Vagina (tissue), 2 donors: Measurements from ENCODE around the gene PLEKHG2.

ENCODE experiments used
- POLR2A ChIP-seq, 2 donors: fragments of 450-650 bp; IDR thresholded peaks; one replicate each; pipeline ENCODE4 v1.6.1; 2017; ENCODE audit warnings: antibody characterized with exemption in 2 of 2, mild to moderate bottlenecking in 2 of 2, moderate library complexity in 2 of 2
- POLR2AphosphoS5 ChIP-seq, 2 donors: sonication (generic); formaldehyde crosslinking; IDR thresholded peaks; one replicate each; pipeline ENCODE4 v1.9.0; 2017; ENCODE audit warnings: antibody characterized with exemption in 2 of 2, mild to moderate bottlenecking in 2 of 2, low read depth in 1 of 2; ENCODE audit not compliant: insufficient read depth in 1 of 2
- TF ChIP-seq, protein P1 (sequence below), 3 experiments: fragments of 450-650 bp in 2 of 3; fragments of 200-600 bp in 1 of 3; sonication (generic) in 1 of 3; IDR thresholded peaks; one replicate each; pipeline ENCODE4 v1.5.1; 2017 to 2019; ENCODE audit warnings: antibody characterized with exemption in 3 of 3, mild to moderate bottlenecking in 2 of 3, moderate library complexity in 2 of 3

GRCh38 chr19:39379865-39380396, 32.5 kb upstream of the PLEKHG2 start:
- no peak for TF ChIP-seq POLR2A (IDR thresholded peaks at IDR 0.05)
- TF ChIP-seq, protein P1, sequence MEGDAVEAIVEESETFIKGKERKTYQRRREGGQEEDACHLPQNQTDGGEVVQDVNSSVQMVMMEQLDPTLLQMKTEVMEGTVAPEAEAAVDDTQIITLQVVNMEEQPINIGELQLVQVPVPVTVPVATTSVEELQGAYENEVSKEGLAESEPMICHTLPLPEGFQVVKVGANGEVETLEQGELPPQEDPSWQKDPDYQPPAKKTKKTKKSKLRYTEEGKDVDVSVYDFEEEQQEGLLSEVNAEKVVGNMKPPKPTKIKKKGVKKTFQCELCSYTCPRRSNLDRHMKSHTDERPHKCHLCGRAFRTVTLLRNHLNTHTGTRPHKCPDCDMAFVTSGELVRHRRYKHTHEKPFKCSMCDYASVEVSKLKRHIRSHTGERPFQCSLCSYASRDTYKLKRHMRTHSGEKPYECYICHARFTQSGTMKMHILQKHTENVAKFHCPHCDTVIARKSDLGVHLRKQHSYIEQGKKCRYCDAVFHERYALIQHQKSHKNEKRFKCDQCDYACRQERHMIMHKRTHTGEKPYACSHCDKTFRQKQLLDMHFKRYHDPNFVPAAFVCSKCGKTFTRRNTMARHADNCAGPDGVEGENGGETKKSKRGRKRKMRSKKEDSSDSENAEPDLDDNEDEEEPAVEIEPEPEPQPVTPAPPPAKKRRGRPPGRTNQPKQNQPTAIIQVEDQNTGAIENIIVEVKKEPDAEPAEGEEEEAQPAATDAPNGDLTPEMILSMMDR (IDR thresholded peaks at IDR 0.05), result no peak
- no peak for TF ChIP-seq POLR2AphosphoS5 (IDR thresholded peaks at IDR 0.05; ENCODE audit: insufficient read depth in 1 of 2, low read depth in 1 of 2)
